GM21381 (cell line): ENCODE data around the gene PAPPA.

Experiments used
- ATAC-seq: cut with Tn5 transposase; IDR thresholded peaks from one replicate; pipeline ENCODE4 v1.9.1; 2021; ENCODE audit warnings: mild to moderate bottlenecking, moderate library complexity; ENCODE audit not compliant: unreplicated experiment

PAPPA gene

GRCh38 chr9:116447934-116448333 lies 294.3 kb downstream of the PAPPA start:
- ATAC-seq: no peak

DNA sequence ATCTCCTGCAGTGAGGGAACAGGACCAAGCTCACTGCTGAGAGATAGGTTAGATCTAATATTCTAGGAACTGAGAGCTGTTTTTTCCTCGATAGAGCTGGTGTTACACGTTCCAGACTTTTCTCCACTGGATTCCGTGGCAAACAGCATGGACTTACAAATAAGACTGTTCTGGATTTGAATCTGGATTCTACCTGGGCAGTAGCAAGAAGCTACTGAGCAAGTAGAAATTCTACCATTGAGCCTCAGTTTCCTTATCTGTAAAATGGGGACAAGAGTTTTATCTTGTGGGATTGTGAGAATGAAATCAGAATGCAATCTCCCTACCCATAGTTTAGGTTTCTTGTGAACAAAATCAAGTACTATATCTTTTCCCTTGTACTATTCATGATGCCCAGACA lies 294.8 kb downstream of the PAPPA start:
- ATAC-seq: no peak

GRCh38 chr9:116449949-116450348 lies 296.4 kb downstream of the PAPPA start:
- no peak for ATAC-seq

GRCh38 chr9:116450378-116451139 lies 297.0 kb downstream of the PAPPA start:
- ATAC-seq: peak; percentile 95

- ATAC-seq: no peak
Measured at GRCh38 chr9:116451500-116452115, 298.0 kb downstream of the PAPPA start.
